Activated naive CD4-positive, alpha-beta T cell treated with anti-CD3 and anti-CD28 coated beads, Interleukin-2, amount 50 U/mL, for 72 hours (primary cell): ENCODE results near the gene GALNT8. TPM values are rescaled to one million over a fixed set of nuclear protein-coding genes. Genes with fewer than 3 reads are reported as not detected.
"Not testable (repeated sequence)": the region's sequence is repeated elsewhere in the genome, so short reads cannot be mapped to it uniquely, and the experiment has no call there.

ENCODE experiments used
- ATAC-seq, 2 donors: fragments of 150-1000 bp; cut with Tn5 transposase; 2 replicates each; pipeline ENCODE4 v1.10.0; 2021; ENCODE audit warnings: mild to moderate bottlenecking in 2 of 2, moderate library complexity in 2 of 2
- DNase-seq, 2 donors: peaks; one replicate each; pipeline ENCODE4 v3.0.0; 2021 to 2022; ENCODE audit warnings: low spot score in 2 of 2
- H3K27ac Mint-ChIP-seq, 2 donors: one replicate each; pipeline ENCODE4 v1.8.0; 2022; ENCODE audit warnings: mild to moderate bottlenecking in 2 of 2, mixed read lengths in 2 of 2
- H3K36me3 Mint-ChIP-seq, 2 donors: one replicate each; pipeline ENCODE4 v1.8.0; 2022; ENCODE audit warnings: mixed read lengths in 2 of 2
- H3K9me3 Mint-ChIP-seq, 2 donors: one replicate each; pipeline ENCODE4 v1.8.0; 2022; ENCODE audit warnings: mixed read lengths in 2 of 2
- total RNA-seq, 2 donors: library from RNA; stranded (reverse); gene quantifications; one replicate each; pipeline ENCODE4 v1.2.3, GENCODE V29; 2022

GALNT8 gene
- total RNA-seq, 2 donors from 2014 or later: 0.32 to 1.8 TPM

- no peak for DNase-seq
- no peak for ATAC-seq
- Mint-ChIP-seq H3K9me3 (no peaks in the 10 kb centered on the region), H3K27ac (no peak overlapping the region), H3K36me3 (no peaks in the 10 kb centered on the region)
These were observed 4.9 kb downstream of the GALNT8 start for GRCh38 chr12:4725057-4725456.

GRCh38 chr12:4734625-4735340, 14.6 kb downstream of the GALNT8 start:
- Mint-ChIP-seq H3K27ac (no peak overlapping the region), H3K36me3 (no peaks in the 10 kb centered on the region), H3K9me3 (no peaks in the 10 kb centered on the region)
- ATAC-seq: no peak
- DNase-seq: no peak

GRCh38 chr12:4736091-4736490, 15.9 kb downstream of the GALNT8 start:
- DNase-seq: no peak
- no peak overlapping the region for H3K27ac Mint-ChIP-seq
- ATAC-seq: no peak
- H3K36me3 Mint-ChIP-seq: no peaks in the 10 kb centered on the region
- no peaks in the 10 kb centered on the region for H3K9me3 Mint-ChIP-seq

- Mint-ChIP-seq H3K27ac (no peak overlapping the region), H3K9me3 (no peaks in the 10 kb centered on the region), H3K36me3 (no peaks in the 10 kb centered on the region)
- ATAC-seq (no peak), DNase-seq (no peak)
These were observed 18.3 kb downstream of the GALNT8 start for GRCh38 chr12:4738541-4738940.

- ATAC-seq: no peak
- H3K36me3 Mint-ChIP-seq: no peaks in the 10 kb centered on the region
These were observed 22.3 kb downstream of the GALNT8 start for GRCh38 chr12:4742416-4742970.

GRCh38 chr12:4743046-4743445, 22.8 kb downstream of the GALNT8 start:
- DNase-seq (no peak), ATAC-seq (no peak)
- no peaks in the 10 kb centered on the region for H3K36me3 Mint-ChIP-seq
- no peak overlapping the region for H3K27ac Mint-ChIP-seq
- no peaks in the 10 kb centered on the region for H3K9me3 Mint-ChIP-seq

More at GRCh38 chr12:4742416-4742970, 22.3 kb downstream of the GALNT8 start:
- no peak overlapping the region for H3K27ac Mint-ChIP-seq
- no peak for DNase-seq
- H3K9me3 Mint-ChIP-seq: no peaks in the 10 kb centered on the region

- no peak for ATAC-seq
- DNase-seq: no peak
- no peaks in the 10 kb centered on the region for H3K9me3 Mint-ChIP-seq
- no peaks in the 10 kb centered on the region for H3K36me3 Mint-ChIP-seq
- no peak overlapping the region for H3K27ac Mint-ChIP-seq
These were observed 24.5 kb downstream of the GALNT8 start for GRCh38 chr12:4744709-4745108.

GRCh38 chr12:4745249-4745648, 25.0 kb downstream of the GALNT8 start:
- ATAC-seq (no peak), DNase-seq (no peak)
- H3K36me3 Mint-ChIP-seq: no peaks in the 10 kb centered on the region
- no peak overlapping the region for H3K27ac Mint-ChIP-seq
- H3K9me3 Mint-ChIP-seq: no peaks in the 10 kb centered on the region

GRCh38 chr12:4751654-4752053, 31.5 kb downstream of the GALNT8 start:
- H3K36me3 Mint-ChIP-seq, ATAC-seq, DNase-seq, H3K27ac Mint-ChIP-seq, H3K9me3 Mint-ChIP-seq: not testable (repeated sequence)

- Mint-ChIP-seq H3K9me3 (no peaks in the 10 kb centered on the region), H3K36me3 (no peaks in the 10 kb centered on the region), H3K27ac (no peak overlapping the region)
- no peak for DNase-seq
- no peak for ATAC-seq
These were observed 42.6 kb downstream of the GALNT8 start for GRCh38 chr12:4762773-4763172.

GRCh38 chr12:4763549-4763948, 43.3 kb downstream of the GALNT8 start:
- Mint-ChIP-seq H3K27ac (no peak overlapping the region), H3K36me3 (no peaks in the 10 kb centered on the region), H3K9me3 (no peaks in the 10 kb centered on the region)
- no peak for DNase-seq
- ATAC-seq: no peak

GRCh38 chr12:4766445-4766844, 46.2 kb downstream of the GALNT8 start:
- no peaks in the 10 kb centered on the region for H3K36me3 Mint-ChIP-seq
- no peak for DNase-seq
- no peak overlapping the region for H3K27ac Mint-ChIP-seq
- H3K9me3 Mint-ChIP-seq: no peaks in the 10 kb centered on the region
- ATAC-seq: no peak

- Mint-ChIP-seq H3K27ac (no peak overlapping the region), H3K36me3 (no peaks in the 10 kb centered on the region), H3K9me3 (no peaks in the 10 kb centered on the region)
- no peak for ATAC-seq
- DNase-seq: no peak
These were observed 47.0 kb downstream of the GALNT8 start for GRCh38 chr12:4767186-4767585.

- ATAC-seq (no peak), DNase-seq (no peak)
- Mint-ChIP-seq H3K27ac (no peak overlapping the region), H3K9me3 (no peaks in the 10 kb centered on the region), H3K36me3 (no peaks in the 10 kb centered on the region)
These were observed 48.1 kb downstream of the GALNT8 start for GRCh38 chr12:4768341-4768740.

- ATAC-seq: no peak
- Mint-ChIP-seq H3K27ac (no peak overlapping the region), H3K36me3 (no peaks in the 10 kb centered on the region), H3K9me3 (no peaks in the 10 kb centered on the region)
- DNase-seq: no peak
These were observed 48.9 kb downstream of the GALNT8 start for GRCh38 chr12:4769073-4769472.

- no peaks in the 10 kb centered on the region for H3K9me3 Mint-ChIP-seq
- H3K27ac Mint-ChIP-seq: peak overlapping the region in 1 of 2 donors; percentile 72
- no peak for DNase-seq
- no peaks in the 10 kb centered on the region for H3K36me3 Mint-ChIP-seq
- ATAC-seq: no peak
These were observed 51.2 kb downstream of the GALNT8 start for GRCh38 chr12:4771172-4771959.

GRCh38 chr12:4771960-4772566, 51.9 kb downstream of the GALNT8 start:
- DNase-seq: no peak
- no peak overlapping the region for H3K27ac Mint-ChIP-seq
- no peaks in the 10 kb centered on the region for H3K9me3 Mint-ChIP-seq
- H3K36me3 Mint-ChIP-seq: no peaks in the 10 kb centered on the region
- no peak for ATAC-seq
